ENCODE results near the gene KLHL40. TPM values are rescaled to one million over a fixed set of nuclear protein-coding genes. Genes with fewer than 3 reads are reported as not detected.
A peak's percentile ranks its signal among the peaks of the same experiment; 100 is the strongest.

The KLHL40 gene
- total RNA-seq: not detected
- not detected for total RNA-seq (2013)

DNA sequence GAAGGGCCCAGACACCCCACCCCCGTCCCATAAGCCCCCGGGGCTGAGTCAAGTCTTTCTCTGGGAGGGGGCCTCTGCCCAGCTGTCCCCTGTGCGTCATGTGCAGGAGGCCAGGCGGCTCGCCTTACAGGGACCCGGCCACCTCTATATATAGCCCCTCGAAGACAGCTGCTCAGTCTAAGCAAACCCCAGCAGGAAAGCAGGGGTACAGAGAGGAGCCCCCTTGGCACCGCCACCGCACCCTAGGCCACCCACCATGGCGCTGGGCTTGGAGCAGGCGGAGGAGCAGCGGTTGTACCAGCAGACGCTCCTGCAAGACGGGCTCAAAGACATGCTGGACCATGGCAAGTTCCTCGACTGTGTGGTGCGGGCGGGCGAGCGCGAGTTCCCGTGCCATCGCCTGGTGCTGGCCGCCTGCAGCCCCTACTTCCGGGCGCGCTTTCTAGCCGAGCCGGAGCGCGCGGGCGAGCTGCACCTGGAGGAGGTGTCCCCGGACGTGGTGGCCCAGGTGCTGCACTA lies at the start of gene KLHL40:
KLHL40 (plus strand) TSS at position 175 of the 519 bp plus-strand sequence; CDS start at position 257, 82 bp downstream.
- Histone ChIP-seq H3K27ac (ENCODE audit: low read length) (no peak within 1 kb of the TSS), H3K27me3 (ENCODE audit: control insufficient read depth, insufficient read depth, low read length) (no peaks in the 10 kb centered on the region), H3K4me1 (ENCODE audit: control insufficient read depth, insufficient read depth, low read length) (no peaks in the 10 kb centered on the region), H3K9me3 (ENCODE audit: control insufficient read depth, insufficient read depth, low read length) (no peaks in the 10 kb centered on the region), H3K4me3 (ENCODE audit: low read length) (no peak within 1 kb of the TSS), H3K36me3 (ENCODE audit: control insufficient read depth, insufficient read depth, low read length) (no peaks in the 10 kb centered on the region)
- H3K4me1 Mint-ChIP-seq: peaks cover 0 to 5% of the 10 kb centered on the region in 2 donors
- peaks cover 7 to 13% of the 10 kb centered on the region in 2 donors for H3K27me3 Mint-ChIP-seq (ENCODE audit: low read depth in 2 of 2)
- intact Hi-C loops (cut with micrococcal nuclease): no loop called here
- ATAC-seq (no peak), DNase-seq (no peak)
- WGBS (ENCODE audit: insufficient coverage): 45% methylated on average over 34 of the region's 34 CpGs
- H3K4me3 Mint-ChIP-seq: no peak within 1 kb of the TSS
- H3K27ac Mint-ChIP-seq: no peak within 1 kb of the TSS
- H3K36me3 Mint-ChIP-seq: no peaks in the 10 kb centered on the region
- TF ChIP-seq, protein P1, sequence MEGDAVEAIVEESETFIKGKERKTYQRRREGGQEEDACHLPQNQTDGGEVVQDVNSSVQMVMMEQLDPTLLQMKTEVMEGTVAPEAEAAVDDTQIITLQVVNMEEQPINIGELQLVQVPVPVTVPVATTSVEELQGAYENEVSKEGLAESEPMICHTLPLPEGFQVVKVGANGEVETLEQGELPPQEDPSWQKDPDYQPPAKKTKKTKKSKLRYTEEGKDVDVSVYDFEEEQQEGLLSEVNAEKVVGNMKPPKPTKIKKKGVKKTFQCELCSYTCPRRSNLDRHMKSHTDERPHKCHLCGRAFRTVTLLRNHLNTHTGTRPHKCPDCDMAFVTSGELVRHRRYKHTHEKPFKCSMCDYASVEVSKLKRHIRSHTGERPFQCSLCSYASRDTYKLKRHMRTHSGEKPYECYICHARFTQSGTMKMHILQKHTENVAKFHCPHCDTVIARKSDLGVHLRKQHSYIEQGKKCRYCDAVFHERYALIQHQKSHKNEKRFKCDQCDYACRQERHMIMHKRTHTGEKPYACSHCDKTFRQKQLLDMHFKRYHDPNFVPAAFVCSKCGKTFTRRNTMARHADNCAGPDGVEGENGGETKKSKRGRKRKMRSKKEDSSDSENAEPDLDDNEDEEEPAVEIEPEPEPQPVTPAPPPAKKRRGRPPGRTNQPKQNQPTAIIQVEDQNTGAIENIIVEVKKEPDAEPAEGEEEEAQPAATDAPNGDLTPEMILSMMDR (IDR thresholded peaks at IDR 0.05): no peak
- no peaks in the 10 kb centered on the region for H3K9me3 Mint-ChIP-seq

- TF ChIP-seq, protein P1 (IDR thresholded peaks at IDR 0.05): no peak
- no peak overlapping the region for H3K27ac ChIP-seq (ENCODE audit: low read length)
- peaks cover 7% of the 10 kb centered on the region for H3K4me1 ChIP-seq (ENCODE audit: control insufficient read depth, insufficient read depth, low read length)
- ATAC-seq (no peak), DNase-seq (no peak)
- no peaks in the 10 kb centered on the region for H3K9me3 ChIP-seq (ENCODE audit: control insufficient read depth, insufficient read depth, low read length)
- Mint-ChIP-seq H3K9me3 (no peaks in the 10 kb centered on the region), H3K4me1 (peaks cover 10 to 13% of the 10 kb centered on the region in 2 donors), H3K4me3 (no peak overlapping the region), H3K27ac (no peak overlapping the region), H3K27me3 (ENCODE audit: low read depth in 2 of 2) (no peaks in the 10 kb centered on the region), H3K36me3 (peaks cover 15% of the 10 kb centered on the region)
- H3K4me3 ChIP-seq (ENCODE audit: low read length): no peak overlapping the region
- H3K36me3 ChIP-seq (ENCODE audit: control insufficient read depth, insufficient read depth, low read length): peaks cover 82% of the 10 kb centered on the region
- intact Hi-C loops (cut with micrococcal nuclease): loop anchor here (5.0 kb wide), 1 partner anchor 35 kb away; the partner anchor contains the start of gene NKTR
- 96% methylated on average over 4 of the region's 6 CpGs for WGBS (ENCODE audit: insufficient coverage)
- no peaks in the 10 kb centered on the region for H3K27me3 ChIP-seq (ENCODE audit: control insufficient read depth, insufficient read depth, low read length)
These were observed 48.3 kb upstream of the KLHL40 start for GRCh38 chr3:42637001-42637400.

DNA sequence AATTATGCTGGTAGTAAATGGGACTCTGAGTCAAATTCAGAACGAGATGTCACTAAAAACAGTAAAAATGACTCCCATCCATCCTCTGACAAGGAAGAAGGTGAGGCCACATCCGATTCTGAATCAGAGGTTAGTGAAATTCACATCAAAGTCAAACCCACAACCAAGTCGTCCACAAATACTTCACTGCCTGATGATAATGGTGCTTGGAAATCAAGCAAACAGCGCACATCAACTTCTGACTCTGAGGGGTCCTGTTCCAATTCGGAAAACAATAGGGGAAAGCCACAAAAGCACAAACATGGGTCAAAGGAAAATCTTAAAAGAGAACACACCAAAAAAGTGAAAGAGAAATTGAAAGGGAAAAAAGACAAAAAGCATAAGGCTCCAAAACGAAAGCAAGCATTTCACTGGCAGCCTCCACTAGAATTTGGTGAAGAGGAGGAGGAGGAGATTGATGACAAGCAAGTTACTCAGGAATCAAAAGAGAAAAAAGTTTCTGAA lies 46.9 kb upstream of the KLHL40 start:
- Mint-ChIP-seq H3K4me3 (no peak overlapping the region), H3K9me3 (no peaks in the 10 kb centered on the region), H3K27me3 (ENCODE audit: low read depth in 2 of 2) (no peaks in the 10 kb centered on the region), H3K4me1 (peaks cover 10 to 13% of the 10 kb centered on the region in 2 donors), H3K36me3 (peaks cover 20% of the 10 kb centered on the region), H3K27ac (no peak overlapping the region)
- WGBS (ENCODE audit: insufficient coverage): 64% methylated on average over 6 of the region's 6 CpGs
- H3K4me1 ChIP-seq (ENCODE audit: control insufficient read depth, insufficient read depth, low read length): peaks cover 7% of the 10 kb centered on the region
- peak; percentile 58 to 78 (median 72) for ATAC-seq
- H3K27ac ChIP-seq (ENCODE audit: low read length): peak overlapping the region; percentile 78
- no peaks in the 10 kb centered on the region for H3K9me3 ChIP-seq (ENCODE audit: control insufficient read depth, insufficient read depth, low read length)
- H3K27me3 ChIP-seq (ENCODE audit: control insufficient read depth, insufficient read depth, low read length): no peaks in the 10 kb centered on the region
- TF ChIP-seq, protein P1 (IDR thresholded peaks at IDR 0.05): no peak
- peaks cover 81% of the 10 kb centered on the region for H3K36me3 ChIP-seq (ENCODE audit: control insufficient read depth, insufficient read depth, low read length)
- H3K4me3 ChIP-seq (ENCODE audit: low read length): no peak overlapping the region
- intact Hi-C loops (cut with micrococcal nuclease): loop anchor here (5.0 kb wide), 1 partner anchor 36 kb away; the partner anchor contains the start of gene NKTR
- peak in 1 of 2 donors; percentile 67 for DNase-seq
